OCI-LY7 (cell line): ENCODE results near the gene AP2A1. TPM values are rescaled to one million over a fixed set of nuclear protein-coding genes. Genes with fewer than 3 reads are reported as not detected.
A peak's percentile ranks its signal among the peaks of the same experiment; 100 is the strongest.

ENCODE experiments used
- BruUV-seq: library from RNA; stranded (reverse); fragments of 400-500 nt; replicated peaks from 2 replicates; lab custom pipeline; 2021; lab: Mats Ljungman, UMichigan
- CTCF ChIA-PET: fragments of 300-600 bp; sonication (Branson Sonifier 250); formaldehyde crosslinking; loops from one replicate; lab custom pipeline; 2022; ENCODE audit warnings: antibody characterized with exemption; ENCODE audit not compliant: unreplicated experiment; lab: Charles Lee
- POLR2A ChIA-PET: fragments of 300-600 bp; sonication (Branson Sonifier 250); formaldehyde crosslinking; loops from one replicate; lab custom pipeline; 2022; ENCODE audit warnings: antibody characterized with exemption; lab: Charles Lee
- DNase-seq: peaks from one replicate; pipeline ENCODE4 v3.0.0-alpha.2; 2015; ENCODE audit warnings: low spot score
- H2AFZ ChIP-seq: fragments of 200-600 bp; sonication (generic), shearing (Covaris generic); 2 replicates; pipeline ENCODE4 v1.6.1; 2014; ENCODE audit warnings: mild to moderate bottlenecking, antibody characterized with exemption, low read length, moderate library complexity
- H3K27ac ChIP-seq: fragments of 200-600 bp; sonication (generic); 2 replicates; pipeline ENCODE4 v1.5.1; 2014; ENCODE audit warnings: mixed run types, low read depth, mild to moderate bottlenecking, moderate library complexity, low read length, inconsistent platforms; ENCODE audit not compliant: poor library complexity, severe bottlenecking
- H3K36me3 ChIP-seq: fragments of 200-600 bp; sonication (generic); 2 replicates; pipeline ENCODE4 v1.6.1; 2014; ENCODE audit warnings: mild to moderate bottlenecking, antibody characterized with exemption, low read length, moderate library complexity, mixed read lengths; ENCODE audit not compliant: insufficient read depth
- H3K4me1 ChIP-seq: fragments of 200-600 bp; sonication (generic); 2 replicates; pipeline ENCODE4 v1.5.1; 2014; ENCODE audit warnings: mild to moderate bottlenecking, low read length; ENCODE audit not compliant: insufficient read depth, poor library complexity, severe bottlenecking
- H3K4me2 ChIP-seq: fragments of 200-600 bp; sonication (generic); 2 replicates; pipeline ENCODE4 v1.6.1; 2014; ENCODE audit warnings: mild to moderate bottlenecking, low read length
- H3K4me3 ChIP-seq: fragments of 200-600 bp; sonication (generic); 2 replicates; pipeline ENCODE4 v1.5.1; 2014; ENCODE audit warnings: mild to moderate bottlenecking, low read depth, low read length; ENCODE audit not compliant: poor library complexity, severe bottlenecking
- H3K79me2 ChIP-seq: fragments of 200-600 bp; sonication (generic); 2 replicates; pipeline ENCODE4 v1.6.1; 2016; ENCODE audit warnings: low read depth, mild to moderate bottlenecking, low read length, moderate library complexity, mixed read lengths; ENCODE audit not compliant: insufficient read depth
- H3K9me2 ChIP-seq: fragments of 200-600 bp; sonication (generic); 2 replicates; pipeline ENCODE4 v1.6.1; 2016; ENCODE audit warnings: mild to moderate bottlenecking, low read length, mixed read lengths; ENCODE audit not compliant: insufficient read depth
- H3K9me3 ChIP-seq: fragments of 200-600 bp; sonication (generic); 2 replicates; pipeline ENCODE4 v1.6.1; 2014; ENCODE audit warnings: mild to moderate bottlenecking, mixed run types, low read length, mixed read lengths
- H4K20me1 ChIP-seq: fragments of 200-600 bp; sonication (generic); 2 replicates; pipeline ENCODE4 v1.6.1; 2014; ENCODE audit warnings: mild to moderate bottlenecking, antibody characterized with exemption, low read length, moderate library complexity, mixed read lengths; ENCODE audit not compliant: insufficient read depth
- EZH2phosphoT487 ChIP-seq: fragments of 200-600 bp; sonication (generic); IDR thresholded peaks from 2 replicates; pipeline ENCODE4 v1.6.1; 2018; ENCODE audit warnings: low read depth, borderline replicate concordance, mild to moderate bottlenecking, mixed run types, antibody characterized with exemption, low read length, moderate library complexity, mixed read lengths
- intact Hi-C: fragments of 100-400 bp; cut with micrococcal nuclease; formaldehyde crosslinking; loops from one replicate; pipeline ENCODE4 v1.10.0; 2022; ENCODE audit not compliant: unreplicated experiment
- total RNA-seq, 2 experiments: library from RNA; depleted of rRNA in 1 of 2; stranded (reverse); fragments of >200 nt in 1 of 2; shearing (Covaris generic) in 1 of 2; gene quantifications; 2 replicates each; pipeline ENCODE4 v1.2.3, GENCODE V29; 2014 to 2022
- TF ChIP-seq, protein P1 (sequence below): fragments of 200-600 bp; sonication (generic); conservative IDR thresholded peaks from 2 replicates; pipeline ENCODE4 v1.5.1; 2014; ENCODE audit warnings: mild to moderate bottlenecking, antibody characterized with exemption, low read length, moderate library complexity, mixed read lengths

Gene AP2A1
- total RNA-seq, 2 experiments from 2014 or later, result 46.9 to 47.4 TPM

DNA sequence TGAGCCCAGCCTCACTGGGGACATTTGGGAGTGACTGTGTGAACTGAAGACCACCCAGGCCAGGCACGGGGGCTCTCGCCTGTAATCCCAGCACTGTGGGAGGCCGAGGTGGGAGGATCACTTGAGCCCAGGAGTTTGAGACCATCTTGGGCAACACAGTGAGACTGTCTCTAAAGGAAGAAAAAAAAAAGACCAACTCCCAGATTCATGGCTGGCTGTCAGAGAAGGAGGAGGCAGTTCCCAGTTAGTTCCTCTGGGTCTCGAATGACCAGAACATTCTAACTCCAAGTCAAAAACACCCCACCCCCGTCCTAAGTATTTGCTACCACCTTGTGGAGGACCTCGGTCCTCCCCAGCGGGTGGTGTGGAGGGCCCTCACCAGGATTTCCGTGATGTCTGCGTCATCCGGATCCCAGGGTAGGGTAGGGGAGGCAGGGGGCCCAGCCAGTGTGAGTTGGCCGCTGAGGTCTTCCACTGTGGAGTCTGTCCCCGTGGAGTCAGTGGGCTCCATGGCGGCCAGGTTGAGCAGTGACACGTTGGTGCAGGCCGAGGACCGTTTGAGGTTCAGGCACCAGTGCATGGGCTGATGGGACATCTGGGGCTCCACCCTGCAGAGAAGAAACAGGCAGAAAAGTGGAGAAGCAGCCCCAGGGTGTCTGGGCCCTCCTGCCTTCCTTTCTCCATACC lies 5.0 kb upstream of the AP2A1 start:
- BruUV-seq, result no TSS peak
- intact Hi-C loops, result loop anchor here (10.0 kb wide), 1 partner anchor 267 kb away; the partner anchor contains the start of gene RPS11
- Histone ChIP-seq H2AFZ (peak overlapping the region; percentile 39; the same call in 1 of the 2 replicates), H3K4me3 (no peak overlapping the region), H3K4me2 (no peak overlapping the region), H3K4me1 (peaks cover 8% of the 10 kb centered on the region), H3K36me3 (no peaks in the 10 kb centered on the region), H4K20me1 (no peaks in the 10 kb centered on the region), H3K79me2 (no peaks in the 10 kb centered on the region), H3K9me2 (no peaks in the 10 kb centered on the region), H3K27ac (no peak overlapping the region), H3K9me3 (no peaks in the 10 kb centered on the region)
- CTCF ChIA-PET, result no interaction called here
- DNase-seq, result peak; percentile 34
- no peak for TF ChIP-seq EZH2phosphoT487
- TF ChIP-seq, protein P1, sequence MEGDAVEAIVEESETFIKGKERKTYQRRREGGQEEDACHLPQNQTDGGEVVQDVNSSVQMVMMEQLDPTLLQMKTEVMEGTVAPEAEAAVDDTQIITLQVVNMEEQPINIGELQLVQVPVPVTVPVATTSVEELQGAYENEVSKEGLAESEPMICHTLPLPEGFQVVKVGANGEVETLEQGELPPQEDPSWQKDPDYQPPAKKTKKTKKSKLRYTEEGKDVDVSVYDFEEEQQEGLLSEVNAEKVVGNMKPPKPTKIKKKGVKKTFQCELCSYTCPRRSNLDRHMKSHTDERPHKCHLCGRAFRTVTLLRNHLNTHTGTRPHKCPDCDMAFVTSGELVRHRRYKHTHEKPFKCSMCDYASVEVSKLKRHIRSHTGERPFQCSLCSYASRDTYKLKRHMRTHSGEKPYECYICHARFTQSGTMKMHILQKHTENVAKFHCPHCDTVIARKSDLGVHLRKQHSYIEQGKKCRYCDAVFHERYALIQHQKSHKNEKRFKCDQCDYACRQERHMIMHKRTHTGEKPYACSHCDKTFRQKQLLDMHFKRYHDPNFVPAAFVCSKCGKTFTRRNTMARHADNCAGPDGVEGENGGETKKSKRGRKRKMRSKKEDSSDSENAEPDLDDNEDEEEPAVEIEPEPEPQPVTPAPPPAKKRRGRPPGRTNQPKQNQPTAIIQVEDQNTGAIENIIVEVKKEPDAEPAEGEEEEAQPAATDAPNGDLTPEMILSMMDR, result peak; percentile 54
- POLR2A ChIA-PET, result no interaction called here

DNA sequence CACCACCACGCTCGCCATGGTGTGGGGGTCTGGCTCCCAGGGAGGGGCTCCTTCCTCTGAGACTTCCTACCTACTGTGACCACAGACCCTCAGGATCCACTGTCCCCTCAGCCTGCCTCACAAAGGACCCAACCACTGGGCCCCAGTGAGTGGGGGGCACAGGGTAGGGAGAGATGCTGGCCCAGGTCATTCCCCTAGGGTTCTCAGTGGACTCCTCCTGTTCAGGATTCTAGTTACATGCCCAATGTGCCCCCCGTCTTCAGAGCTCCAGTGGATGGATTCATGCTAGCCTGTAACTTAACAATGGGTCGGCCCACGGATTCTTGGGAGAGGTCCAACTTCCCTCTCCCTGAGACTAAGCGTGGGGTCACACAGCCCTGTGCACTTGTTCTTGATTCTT lies 3.6 kb upstream of the AP2A1 start, which contains the start of gene TSKS:
TSKS (minus strand) TSS at position 77 of the 400 bp plus-strand sequence; CDS start at position 18, 59 bp downstream.
- Histone ChIP-seq H3K9me3 (no peaks in the 10 kb centered on the region), H3K4me2 (no peak within 1 kb of the TSS), H3K9me2 (no peaks in the 10 kb centered on the region), H3K36me3 (no peaks in the 10 kb centered on the region), H3K4me1 (peaks cover 15% of the 10 kb centered on the region), H3K4me3 (no peak within 1 kb of the TSS), H3K79me2 (peaks cover 11% of the 10 kb centered on the region; the same call in 1 of the 2 replicates), H4K20me1 (0 out of 2 replicates have a peak, but pooled peaks cover 3% of the 10 kb centered on the region), H2AFZ (0 out of 2 replicates have a peak within 1 kb of the TSS, but pooled peaks have one; percentile 39), H3K27ac (no peak within 1 kb of the TSS)
- DNase-seq, result no peak
- intact Hi-C loops, result loop anchor here (10.0 kb wide), 1 partner anchor 268 kb away; the partner anchor contains the start of gene RPS11
- no peak for TF ChIP-seq EZH2phosphoT487
- TF ChIP-seq, protein P1, result no peak
- BruUV-seq, result no TSS peak
- POLR2A ChIA-PET, result interaction anchor here (0.5 kb wide), 1 partner anchor 56 kb away, joined by 6 read pairs; no protein-coding TSS in a partner anchor
- CTCF ChIA-PET, result no interaction called here

DNA sequence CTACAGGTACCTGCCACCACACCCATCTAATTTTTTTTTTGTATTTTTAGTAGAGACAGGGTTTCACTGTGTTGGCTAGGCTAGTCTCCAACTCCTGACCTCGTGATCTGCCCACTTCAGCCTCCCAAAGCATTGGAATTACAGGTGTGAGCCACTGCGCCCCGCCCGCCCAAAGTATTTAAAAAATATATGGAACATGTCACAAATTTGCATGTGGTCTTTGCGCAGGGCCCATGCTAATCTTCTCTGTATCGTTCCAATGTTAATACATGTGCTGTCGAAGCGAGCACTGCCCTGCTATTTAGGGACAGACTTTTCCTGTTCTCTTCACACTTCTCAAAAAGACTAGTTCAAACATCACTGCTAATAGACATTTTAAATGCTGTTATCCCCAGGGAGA lies 2.5 kb upstream of the AP2A1 start:
- Histone ChIP-seq H2AFZ (no peak overlapping the region), H3K27ac (no peak overlapping the region), H3K9me2 (no peaks in the 10 kb centered on the region), H3K4me1 (peaks cover 17% of the 10 kb centered on the region), H3K9me3 (no peaks in the 10 kb centered on the region), H3K4me3 (no peak overlapping the region), H3K4me2 (no peak overlapping the region), H3K36me3 (no peaks in the 10 kb centered on the region; the same call in 1 of the 2 replicates), H4K20me1 (0 out of 2 replicates have a peak, but pooled peaks cover 3% of the 10 kb centered on the region), H3K79me2 (peaks cover 11% of the 10 kb centered on the region; the same call in 1 of the 2 replicates)
- no TSS peak for BruUV-seq
- POLR2A ChIA-PET, result no interaction called here
- intact Hi-C loops, result loop anchor here (10.0 kb wide), 1 partner anchor 270 kb away; the partner anchor contains the start of gene RPS11
- CTCF ChIA-PET, result no interaction called here
- DNase-seq, result no peak
- no peak for TF ChIP-seq EZH2phosphoT487
- TF ChIP-seq, protein P1, result no peak
